NCI-H510A treated with DMSO at 0.1 percent for 48 hours (cell line): ENCODE results near the gene NHEJ1.
A peak's percentile ranks its signal among the peaks of the same experiment; 100 is the strongest.

ENCODE experiments used
- DNase-seq: peaks from one replicate; lab custom pipeline; 2025; lab: John Stamatoyannopoulos, UW

Gene NHEJ1

DNA sequence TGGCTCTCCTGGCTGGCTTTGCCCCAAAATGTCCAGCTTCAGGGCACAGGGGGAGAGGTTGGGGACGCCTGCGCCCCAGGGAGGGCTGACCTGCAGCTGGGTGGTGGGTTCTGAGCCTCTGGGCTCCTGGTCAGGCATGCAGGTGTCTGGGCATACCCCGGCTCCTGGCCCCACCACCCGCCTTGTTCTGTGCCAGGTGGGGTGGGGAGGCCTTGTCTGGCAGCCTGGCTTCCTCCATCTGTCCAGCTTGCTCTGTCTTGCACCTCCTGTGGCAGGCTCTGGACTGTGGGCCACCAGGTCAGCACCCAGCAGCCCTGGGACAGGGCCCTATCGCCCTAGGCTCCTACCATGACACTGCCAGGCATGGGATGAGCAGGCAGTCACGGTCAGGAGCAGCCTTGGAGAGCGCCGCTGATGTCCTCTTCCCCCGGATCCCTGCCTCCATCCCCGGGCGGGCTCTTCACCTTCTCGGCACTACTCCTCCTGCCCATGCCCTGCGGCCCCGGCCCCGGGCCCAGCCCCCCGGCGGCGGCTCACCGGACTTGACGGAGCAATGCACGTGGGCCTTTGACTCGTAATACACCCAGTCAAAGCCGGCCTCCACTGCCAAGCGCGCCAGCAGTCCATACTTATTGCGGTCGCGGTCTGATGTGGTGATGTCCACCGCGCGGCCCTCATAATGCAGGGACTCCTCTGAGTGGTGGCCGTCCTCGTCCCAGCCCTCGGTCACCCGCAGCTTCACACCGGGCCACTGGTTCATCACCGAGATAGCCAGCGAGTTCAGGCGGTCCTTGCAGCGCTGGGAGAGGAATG, 103.5 kb downstream of the NHEJ1 start:
- DNase-seq, result no peak

DNA sequence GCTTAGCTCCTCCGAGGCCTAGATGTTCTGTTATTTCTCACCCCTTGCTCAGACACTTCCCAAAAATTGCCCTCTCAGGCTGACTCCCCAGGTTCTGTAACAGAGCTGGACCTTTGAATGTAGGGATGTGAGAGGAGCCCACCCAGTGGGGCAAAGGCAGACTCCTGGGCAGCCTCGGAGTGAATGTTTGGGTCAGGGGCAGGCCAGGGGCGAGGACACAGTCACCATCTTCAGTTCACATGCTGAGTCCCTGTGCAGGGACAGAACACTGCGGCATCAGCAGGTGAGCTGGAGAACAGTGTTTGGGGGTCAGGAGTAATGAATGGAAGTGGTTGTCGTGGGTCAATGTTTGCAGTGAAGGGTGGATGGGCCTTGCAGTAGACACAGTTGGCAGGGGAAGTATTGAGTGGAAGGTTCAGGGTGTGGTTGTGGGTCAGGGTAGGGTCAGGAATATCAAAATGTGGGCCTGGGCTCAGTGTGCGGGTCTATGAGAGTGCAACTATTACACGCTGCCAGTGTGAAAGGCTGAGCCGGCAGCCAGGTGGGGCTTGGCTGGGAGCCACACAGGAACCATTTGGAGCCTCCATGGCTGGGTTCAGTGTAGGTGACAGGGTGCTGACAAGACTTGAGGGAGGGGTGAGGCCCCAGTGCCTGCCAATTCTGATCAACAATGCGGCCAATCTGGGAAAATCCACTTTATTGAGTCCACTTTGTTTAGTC, 104.3 kb downstream of the NHEJ1 start:
- DNase-seq, result no peak

DNA sequence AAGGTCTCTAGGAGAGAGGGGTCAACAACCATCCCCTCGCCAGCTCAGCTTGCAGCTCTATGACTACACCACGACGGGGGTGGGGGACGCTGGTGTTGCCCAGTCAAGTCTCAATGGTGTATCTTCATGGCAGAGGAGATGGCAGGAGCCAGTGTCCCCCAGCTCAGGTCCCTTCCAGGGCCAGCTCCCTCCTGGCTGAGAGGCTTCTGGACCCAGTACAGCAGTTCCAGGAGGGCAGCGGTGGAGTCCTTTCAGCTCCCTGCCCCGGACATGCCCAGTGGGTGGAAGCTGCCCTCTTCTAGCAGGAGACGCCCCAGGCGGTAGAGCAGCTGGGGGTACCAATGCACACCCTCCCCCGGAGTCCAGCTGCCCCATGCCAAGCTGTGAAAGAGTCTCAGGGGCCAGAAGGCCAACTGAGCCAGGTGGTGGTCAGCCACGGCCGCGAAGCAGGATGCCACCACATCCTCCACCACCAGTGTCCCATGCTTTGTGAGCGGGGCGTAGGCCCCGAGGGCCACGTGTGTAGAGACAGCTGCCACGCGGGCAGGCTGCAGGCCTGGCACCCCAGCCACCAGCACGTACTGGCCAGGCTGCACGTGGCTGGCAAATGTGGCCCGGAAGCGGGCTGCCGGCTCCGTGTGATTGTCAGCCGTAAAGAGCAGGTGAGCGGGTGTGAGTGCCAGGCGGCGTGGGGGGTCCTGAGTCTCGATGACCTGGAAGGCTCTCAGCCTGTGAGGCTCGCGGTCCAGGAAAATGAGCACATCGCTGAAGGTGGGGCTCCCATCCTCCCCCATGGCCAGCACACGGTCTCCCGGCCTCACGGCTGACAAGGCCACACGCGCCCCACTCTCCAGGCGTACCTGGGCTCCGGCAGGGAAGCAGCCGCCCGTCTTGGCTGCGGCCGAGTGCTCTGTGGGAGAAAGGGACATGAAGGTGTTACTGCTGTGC, 105.4 kb downstream of the NHEJ1 start:
- DNase-seq, result no peak

DNA sequence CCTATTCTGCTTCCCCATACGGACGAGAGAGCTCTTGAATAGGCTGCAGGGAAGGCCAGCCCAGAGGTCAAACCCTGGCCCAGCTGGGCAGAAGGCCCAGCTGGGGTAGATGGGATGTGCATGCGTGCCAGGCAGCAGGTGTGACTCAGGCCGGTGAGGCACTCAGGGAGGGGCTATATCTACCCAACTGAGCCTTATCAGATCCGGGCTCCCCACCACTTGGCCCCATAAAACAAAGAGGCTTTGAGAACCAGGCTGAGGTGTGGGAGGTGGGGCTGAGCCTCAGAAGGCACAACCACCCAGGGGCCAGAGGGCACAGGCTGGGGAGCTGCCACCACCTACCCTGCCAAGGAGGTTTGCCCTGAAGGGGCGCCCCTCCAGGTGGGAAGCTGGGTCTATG, 111.3 kb downstream of the NHEJ1 start:
- no peak for DNase-seq

DNA sequence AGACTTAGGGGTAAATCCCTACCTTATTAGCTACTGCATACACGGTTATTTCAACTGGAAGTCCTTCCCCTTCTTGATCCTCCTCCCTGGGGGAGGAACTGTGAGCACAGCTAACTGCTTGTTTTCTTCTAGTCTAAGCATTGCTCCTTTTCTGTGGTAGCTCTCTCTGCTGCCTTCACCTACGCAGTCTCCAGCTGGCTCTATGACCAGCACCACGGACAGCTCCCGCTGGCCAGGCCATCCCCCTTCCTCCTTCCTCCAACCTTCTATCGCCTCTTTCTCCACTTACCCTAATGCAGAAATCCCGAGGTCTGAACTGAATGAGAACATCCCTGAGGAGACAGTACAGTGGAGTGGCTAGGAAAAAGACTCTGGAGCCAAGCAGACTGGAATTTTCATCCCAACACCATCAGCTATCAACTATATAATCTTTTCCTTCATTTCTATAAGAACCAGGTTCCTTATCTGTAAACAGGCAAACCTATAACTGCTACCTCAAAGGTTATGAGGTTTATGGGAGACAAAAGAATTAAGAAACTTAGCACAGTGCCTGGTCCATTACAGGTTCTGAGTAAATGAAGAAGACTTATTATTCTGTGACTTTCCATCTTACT, 114.6 kb downstream of the NHEJ1 start:
- no peak for DNase-seq

DNA sequence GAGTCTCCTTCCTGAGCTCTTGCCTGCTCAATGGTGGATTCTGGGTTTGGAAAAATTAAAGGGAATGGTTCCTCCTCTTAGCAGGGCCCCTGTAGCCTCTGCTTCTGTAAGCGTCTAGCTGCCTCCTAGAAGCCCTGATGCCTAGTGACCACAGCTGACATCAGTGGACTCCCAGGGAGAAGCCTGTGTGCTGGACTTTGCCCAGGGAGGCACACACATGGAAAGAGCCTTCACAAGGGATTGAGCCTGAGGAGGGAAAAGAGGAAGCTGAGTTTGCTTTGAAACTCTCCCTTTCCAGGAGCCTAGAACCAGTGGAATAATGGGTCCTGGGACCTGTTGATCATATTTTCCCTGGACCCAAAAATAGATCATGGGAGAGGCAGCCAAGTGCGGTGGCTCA, 117.9 kb downstream of the NHEJ1 start:
- DNase-seq, result no peak

DNA sequence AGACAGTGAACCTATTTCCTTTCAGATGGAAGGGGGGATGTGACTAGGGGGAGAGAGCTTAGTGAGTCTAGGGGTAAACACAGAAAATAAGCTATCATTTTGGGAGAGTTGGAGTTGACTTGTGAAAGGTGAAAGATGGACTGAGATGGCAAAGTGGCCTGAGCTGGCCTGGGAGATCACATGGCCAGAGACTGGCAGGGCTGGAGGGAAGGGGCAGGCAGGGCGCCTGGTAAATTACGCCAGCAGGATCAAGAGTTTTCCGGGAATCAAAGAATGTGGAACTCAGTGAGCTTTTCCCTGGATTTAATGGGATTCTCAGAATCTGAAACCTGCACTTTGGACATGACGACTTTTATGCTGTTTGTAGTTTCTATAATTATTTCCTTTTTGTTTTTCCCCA, 118.5 kb downstream of the NHEJ1 start:
- DNase-seq, result no peak

DNA sequence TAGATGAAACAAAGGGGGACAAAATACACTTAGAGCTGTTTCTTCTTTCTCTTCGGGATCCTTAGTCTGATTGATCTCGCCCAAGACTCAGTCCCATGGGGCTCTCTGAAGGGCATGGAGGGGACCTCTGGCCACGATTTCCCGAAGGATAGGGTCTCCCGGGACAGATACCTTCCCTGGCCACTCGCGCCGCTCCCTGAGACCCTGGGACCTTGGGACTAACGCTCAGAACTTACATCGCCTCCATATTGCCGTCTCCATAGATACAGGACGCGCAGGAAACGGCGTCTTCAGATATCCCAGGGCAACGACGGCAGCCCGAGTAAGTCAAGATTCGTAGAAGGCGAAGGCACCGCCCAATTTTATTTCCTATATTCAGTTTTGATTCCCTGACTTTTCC, 119.4 kb downstream of the NHEJ1 start, which contains the start of gene CFAP65:
TSS of gene CFAP65 (minus strand) at position 265 of the 400 bp plus-strand sequence. CDS start 2,468 bp downstream, outside the sequence.
- peak; percentile 44 for DNase-seq

DNA sequence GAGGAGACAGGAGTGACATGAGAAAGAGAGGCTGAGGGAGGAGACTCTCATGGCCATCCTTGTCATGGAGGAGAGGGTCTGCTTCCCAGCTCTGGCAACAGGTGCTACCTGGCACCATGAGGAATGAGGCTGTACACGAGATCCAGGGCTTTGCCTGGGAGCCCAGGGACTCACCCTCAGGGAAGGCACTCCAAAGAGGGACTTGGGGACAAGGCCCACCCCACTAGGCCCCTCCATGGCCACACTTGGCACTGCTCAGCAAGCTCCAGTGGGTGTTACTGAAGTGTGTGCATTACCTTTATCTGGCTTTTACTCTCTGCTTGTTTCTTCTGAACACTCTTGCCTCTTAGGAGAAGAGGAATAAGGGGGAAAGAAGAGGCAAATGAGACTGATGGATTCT, 122.0 kb downstream of the NHEJ1 start:
- no peak for DNase-seq

DNA sequence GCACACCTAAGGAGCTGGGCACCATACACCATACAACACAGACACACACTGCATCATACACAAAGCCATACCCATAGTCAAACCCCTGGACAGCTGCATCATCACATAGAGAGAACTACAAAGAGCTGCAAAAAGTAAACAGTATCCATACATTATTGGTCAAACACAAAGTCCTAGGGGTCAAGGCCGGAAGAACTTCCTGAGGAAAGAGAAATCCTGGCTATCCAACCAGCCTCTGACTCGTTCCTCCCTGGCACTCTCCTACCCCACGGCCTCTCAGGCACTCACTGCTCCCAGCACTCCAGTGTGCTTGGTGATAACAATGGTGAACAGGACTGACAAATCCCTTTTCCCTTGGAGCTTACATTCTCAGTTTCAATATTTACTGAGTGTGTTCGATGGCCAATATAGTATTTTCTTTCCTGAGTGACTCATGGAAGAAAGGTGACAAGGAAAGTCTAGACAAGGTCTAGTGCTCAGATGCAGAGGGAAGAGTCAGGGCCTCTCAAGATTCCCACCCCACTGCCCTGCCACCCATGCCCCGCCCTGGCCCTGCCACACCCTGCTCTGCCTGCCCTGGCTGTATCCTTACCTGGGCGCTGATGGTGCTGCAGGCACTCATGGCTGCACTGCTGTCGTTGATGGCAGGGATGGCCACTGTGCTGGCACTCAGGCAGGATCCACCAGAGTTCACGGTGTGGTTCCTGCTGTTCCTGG, 122.7 kb downstream of the NHEJ1 start:
- no peak for DNase-seq

DNA sequence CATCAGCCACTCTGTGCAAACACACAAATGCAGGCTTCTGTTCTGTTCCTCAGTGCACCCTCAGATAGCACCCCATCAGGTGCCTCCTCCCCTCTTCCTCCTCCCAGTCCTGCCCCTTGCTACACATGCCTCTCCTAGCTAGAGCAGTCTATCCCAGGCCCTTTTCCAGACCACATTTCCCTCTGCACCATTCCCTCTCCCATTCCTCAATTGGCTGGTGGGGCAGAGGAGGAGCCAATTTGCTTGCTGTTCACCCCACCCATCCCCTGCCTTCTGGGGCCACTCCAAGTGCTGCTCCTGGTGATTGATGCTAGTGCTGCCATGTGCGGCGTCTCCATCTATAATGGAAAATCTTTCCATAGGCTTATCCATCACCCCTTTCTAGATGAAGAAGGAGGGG, 124.7 kb downstream of the NHEJ1 start:
- no peak for DNase-seq

DNA sequence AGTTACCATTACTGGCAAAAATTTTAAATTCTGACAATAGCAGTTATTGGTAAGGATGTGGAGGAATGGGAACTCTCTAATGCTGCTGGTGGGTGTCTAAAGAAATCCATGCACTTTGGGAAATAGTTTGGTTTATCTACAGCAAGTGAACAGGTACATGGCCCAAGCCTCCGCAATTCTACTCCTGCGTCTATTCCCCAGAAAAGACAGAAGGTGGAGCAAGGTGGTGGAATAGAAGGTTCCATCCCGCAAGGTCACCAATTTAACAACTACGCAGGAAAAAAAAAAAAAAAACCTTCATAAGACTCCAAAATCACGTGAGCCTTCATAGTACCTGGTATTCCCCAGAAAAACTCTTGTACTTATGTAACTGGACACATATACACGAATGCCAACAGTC, 125.8 kb downstream of the NHEJ1 start:
- DNase-seq, result no peak

DNA sequence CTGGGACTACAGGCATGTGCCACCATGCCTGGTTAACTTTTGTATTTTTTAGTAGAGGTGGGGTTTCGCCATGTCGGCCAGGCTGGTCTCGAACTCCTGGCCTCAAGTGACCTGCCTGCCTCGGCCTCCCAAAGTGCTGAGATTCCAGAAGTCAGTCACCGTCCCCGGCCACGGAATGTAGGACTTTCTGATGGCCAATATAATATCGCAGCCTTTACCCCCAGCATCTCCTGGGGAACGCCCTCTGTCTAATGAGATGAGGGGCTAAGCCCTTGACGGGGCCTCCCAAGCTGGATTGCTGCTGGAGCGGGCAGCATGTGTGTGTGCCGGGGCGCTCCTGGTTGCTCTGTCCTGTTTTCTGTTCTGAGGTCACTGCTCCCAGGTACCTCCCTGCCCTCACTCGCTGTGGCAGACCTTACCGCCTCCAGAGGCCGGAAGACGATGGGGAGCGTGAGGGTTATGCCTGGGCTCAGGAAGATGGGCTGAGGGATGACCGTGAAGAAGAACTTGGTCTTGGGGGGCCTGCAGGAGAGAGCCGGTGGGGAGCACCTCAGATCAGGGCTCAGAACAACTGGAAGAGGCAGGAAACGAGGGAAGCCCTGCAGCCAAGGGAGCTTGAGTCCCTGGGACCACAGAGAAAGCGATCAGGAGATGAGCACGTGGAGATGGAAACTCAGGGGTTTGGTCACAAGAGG, 128.4 kb downstream of the NHEJ1 start:
- DNase-seq, result no peak

DNA sequence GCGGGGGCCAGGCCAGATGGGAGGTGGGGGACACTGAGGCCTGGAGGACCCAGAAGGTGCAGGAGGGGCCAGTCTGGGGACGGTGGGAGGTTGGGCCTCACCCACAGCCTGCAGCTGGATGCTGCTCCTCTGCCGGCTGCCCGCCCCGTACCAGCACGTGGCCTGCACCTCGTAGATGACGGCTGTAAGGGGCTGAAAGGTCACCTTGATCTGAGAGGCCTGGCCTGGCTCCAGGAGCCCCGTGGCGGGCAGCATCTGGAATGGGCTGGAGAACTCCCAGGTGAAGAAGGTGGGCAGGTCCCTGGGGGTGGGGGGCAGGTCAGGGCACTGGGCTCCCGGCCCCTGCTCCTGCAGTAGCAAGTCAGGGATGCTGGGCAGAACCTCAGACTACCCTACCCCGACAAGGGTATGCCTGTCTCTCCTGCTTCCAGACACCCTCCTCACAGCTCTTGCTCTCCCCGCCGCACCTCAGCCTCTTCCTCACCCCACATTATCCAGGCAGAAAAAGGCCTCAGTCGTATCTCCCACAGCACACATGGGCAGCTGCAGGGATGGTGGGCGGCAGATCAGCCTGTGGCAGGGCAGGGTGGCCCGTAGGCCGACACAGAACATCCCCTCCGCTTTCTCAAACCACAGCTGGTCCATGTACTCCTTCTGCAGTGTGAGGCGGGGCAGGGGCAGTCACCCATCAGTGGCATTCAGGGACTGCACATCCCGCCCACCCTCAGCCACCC, 129.4 kb downstream of the NHEJ1 start:
- DNase-seq, result no peak

DNA sequence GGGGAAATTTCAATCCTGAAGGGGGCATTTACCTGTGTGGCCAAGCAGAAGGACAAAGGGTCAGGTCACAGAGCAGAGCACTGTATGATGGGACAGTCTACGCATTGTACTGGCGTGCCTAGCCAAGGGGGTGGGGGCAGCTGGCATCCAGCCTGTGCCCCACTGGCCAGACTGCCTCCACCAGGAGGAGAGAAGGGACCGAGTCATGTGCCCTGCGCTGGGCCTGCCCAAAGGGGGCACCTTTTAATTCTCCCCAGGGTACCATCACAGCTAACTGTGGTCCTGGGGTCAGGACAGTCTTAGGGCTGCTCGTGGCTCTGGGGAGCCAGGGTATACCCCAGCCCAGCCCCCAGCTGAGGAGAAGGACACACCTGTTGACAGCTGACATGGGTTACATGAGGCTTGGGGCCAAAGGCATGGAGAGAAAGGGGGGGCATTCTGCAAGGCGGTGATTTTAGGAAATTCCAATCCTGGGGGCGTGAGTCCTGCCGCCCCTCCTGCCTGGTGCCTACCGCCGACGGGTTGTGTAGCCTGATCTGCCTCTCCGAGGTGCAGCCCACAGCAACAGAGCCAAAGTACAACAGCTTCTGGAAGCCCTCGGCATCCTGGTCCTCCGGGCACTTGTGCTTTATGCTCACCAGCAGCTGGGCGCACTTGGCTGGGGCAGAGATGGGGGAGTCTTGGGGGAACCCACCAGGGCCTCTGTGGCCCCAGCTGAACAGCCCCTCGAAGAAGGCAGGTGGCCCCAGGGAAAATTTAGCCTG, 130.3 kb downstream of the NHEJ1 start:
- DNase-seq, result no peak

DNA sequence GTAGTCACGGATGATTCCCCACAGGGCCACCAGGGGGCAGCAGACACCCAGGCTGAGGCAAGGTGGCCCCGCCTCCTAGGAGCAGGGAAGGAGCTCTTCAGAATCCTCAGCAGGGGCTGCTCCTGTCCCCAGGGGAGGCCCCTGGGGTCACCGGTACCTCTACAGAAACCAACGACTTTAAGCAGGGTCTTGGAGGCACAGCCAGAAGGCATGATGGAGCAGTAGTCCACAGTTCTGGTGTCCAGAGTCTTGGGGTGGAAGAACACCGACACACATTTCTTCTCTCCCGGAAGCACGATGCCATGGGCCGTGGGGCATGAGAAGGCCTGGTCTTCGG, 130.8 kb downstream of the NHEJ1 start:
- DNase-seq, result peak; percentile 82

DNA sequence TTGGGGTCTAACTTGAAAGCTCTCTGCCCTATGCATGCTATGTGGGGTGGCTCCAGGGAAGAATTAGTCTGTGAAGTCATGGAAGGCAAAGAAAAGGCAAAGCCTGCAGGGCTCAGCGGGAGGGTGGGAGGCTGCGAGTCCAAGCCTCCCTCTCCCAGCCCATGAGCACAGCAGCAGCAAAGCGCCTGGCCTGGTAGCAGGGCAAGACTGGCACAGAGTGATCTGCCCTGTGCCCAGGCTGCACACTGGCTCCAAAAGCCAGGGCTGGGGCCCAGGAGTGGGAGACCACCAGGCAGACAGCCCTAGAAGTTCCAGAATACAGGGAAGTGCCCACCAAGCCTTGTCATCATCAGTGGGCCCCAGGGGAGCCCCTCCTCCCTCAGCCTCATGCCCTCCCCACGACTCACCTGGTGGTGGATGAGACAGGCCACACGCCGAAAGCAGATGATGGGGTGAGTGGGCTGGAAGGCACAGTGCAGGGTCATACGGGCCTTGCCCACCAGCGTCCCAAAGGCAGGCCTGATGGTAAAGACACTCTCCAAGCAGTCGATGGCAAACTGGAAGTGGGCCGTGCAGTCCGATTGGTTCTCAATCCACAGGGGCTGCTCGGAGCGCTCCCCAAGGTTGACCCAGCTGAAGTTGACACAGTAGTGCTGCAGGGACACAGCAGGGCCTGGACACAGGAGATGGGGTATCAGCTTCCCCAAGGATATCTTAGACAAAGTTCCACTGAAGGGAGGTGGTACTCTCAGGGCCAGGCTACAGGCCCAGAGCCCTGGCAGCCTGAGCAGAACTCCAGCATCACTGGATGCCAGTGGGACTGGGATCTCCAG, 131.4 kb downstream of the NHEJ1 start:
- no peak for DNase-seq

DNA sequence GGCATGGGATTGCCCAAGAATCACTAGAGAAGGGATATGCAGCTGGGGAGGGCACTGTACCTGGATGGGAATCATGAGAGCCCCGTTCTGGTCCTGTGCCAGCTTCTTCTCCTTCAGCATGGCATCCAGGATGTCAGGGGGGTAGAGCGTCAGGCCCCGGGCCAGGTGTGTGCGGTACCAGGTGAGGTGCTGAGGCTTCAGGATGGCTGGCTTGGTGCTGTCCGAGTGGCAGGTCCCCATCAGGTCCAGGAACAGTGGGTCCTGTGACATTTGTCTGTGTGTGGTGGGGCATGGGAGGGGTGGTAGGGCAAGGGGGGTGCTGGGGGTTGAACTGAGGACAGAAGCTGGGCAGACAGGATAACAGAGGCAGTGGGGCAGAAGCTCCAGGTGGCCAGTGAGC, 132.5 kb downstream of the NHEJ1 start:
- DNase-seq, result no peak
